Activated CD4-positive, alpha-beta T cell treated with anti-CD3 and anti-CD28 coated beads, Interleukin-2, amount 50 U/mL, for 16 hours (primary cell): Measurements from ENCODE around the gene GRIN2A.
"Not testable (repeated sequence)": the region's sequence is repeated elsewhere in the genome, so short reads cannot be mapped to it uniquely, and the experiment has no call there.

Source experiments
- DNase-seq: peaks from one replicate; pipeline ENCODE4 v3.0.0-alpha.2; 2020

Gene GRIN2A

GRCh38 chr16:9908613-9909012, 273.6 kb downstream of the GRIN2A start:
- DNase-seq, result no peak

- DNase-seq, result no peak
Measured at GRCh38 chr16:9907752-9908151, 274.5 kb downstream of the GRIN2A start.

GRCh38 chr16:9906218-9906617, 276.0 kb downstream of the GRIN2A start:
- DNase-seq, result no peak

- no peak for DNase-seq
Measured at GRCh38 chr16:9904526-9904925, 277.7 kb downstream of the GRIN2A start.

GRCh38 chr16:9900576-9900975, 281.7 kb downstream of the GRIN2A start:
- DNase-seq, result no peak

GRCh38 chr16:9898555-9898954, 283.7 kb downstream of the GRIN2A start:
- DNase-seq, result no peak

GRCh38 chr16:9898124-9898523, 284.1 kb downstream of the GRIN2A start:
- no peak for DNase-seq

GRCh38 chr16:9895817-9896216, 286.4 kb downstream of the GRIN2A start:
- DNase-seq, result no peak

GRCh38 chr16:9885876-9886275, 296.4 kb downstream of the GRIN2A start:
- DNase-seq, result no peak

GRCh38 chr16:9885467-9885866, 296.8 kb downstream of the GRIN2A start:
- no peak for DNase-seq

GRCh38 chr16:9875981-9876380, 306.2 kb downstream of the GRIN2A start:
- not testable (repeated sequence) for DNase-seq

GRCh38 chr16:9874219-9874618, 308.0 kb downstream of the GRIN2A start:
- DNase-seq, result no peak

GRCh38 chr16:9870962-9871361, 311.3 kb downstream of the GRIN2A start:
- DNase-seq, result no peak

GRCh38 chr16:9869776-9870175, 312.5 kb downstream of the GRIN2A start:
- no peak for DNase-seq

GRCh38 chr16:9868606-9869149, 313.6 kb downstream of the GRIN2A start:
- DNase-seq, result no peak

GRCh38 chr16:9867176-9867575, 315.1 kb downstream of the GRIN2A start:
- DNase-seq, result no peak

GRCh38 chr16:9864461-9864860, 317.8 kb downstream of the GRIN2A start:
- no peak for DNase-seq

- DNase-seq, result no peak
Measured at GRCh38 chr16:9862327-9862726, 319.9 kb downstream of the GRIN2A start.

GRCh38 chr16:9860876-9861275, 321.4 kb downstream of the GRIN2A start:
- no peak for DNase-seq

GRCh38 chr16:9859701-9860327, 322.4 kb downstream of the GRIN2A start:
- no peak for DNase-seq

- DNase-seq, result no peak
Measured at GRCh38 chr16:9854675-9855074, 327.6 kb downstream of the GRIN2A start.

- DNase-seq, result no peak
Measured at GRCh38 chr16:9852003-9852402, 330.2 kb downstream of the GRIN2A start.

GRCh38 chr16:9850817-9851216, 331.4 kb downstream of the GRIN2A start:
- DNase-seq, result no peak

- no peak for DNase-seq
Measured at GRCh38 chr16:9849697-9850245, 332.5 kb downstream of the GRIN2A start.

GRCh38 chr16:9847146-9847545, 335.1 kb downstream of the GRIN2A start:
- no peak for DNase-seq
